Measurements from ENCODE around the gene GFI1.
"Not testable (repeated sequence)": the region's sequence is repeated elsewhere in the genome, so short reads cannot be mapped to it uniquely, and the experiment has no call there.

Gene GFI1

DNA sequence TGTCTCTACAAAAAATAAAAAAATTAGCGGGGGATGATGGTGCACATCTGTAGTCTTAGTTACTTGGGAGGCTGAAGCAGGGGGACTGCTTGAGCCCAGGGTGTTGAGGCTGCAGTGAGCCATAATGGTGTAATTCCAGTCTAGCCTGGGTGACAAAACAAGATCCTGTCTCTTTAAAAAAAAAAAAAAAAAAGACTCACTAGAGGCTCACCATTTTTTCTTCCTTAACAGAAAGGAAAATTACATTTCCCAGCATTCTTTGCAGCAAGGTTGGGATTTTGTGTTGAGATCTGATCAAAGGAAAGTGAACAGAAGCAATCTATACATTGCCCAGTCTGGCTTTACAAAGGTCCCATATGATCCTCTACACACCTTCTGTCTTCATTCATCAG, 21.5 kb downstream of the GFI1 start:
- no peak for DNase-seq (ENCODE audit: low read depth in 2 of 2)

DNA sequence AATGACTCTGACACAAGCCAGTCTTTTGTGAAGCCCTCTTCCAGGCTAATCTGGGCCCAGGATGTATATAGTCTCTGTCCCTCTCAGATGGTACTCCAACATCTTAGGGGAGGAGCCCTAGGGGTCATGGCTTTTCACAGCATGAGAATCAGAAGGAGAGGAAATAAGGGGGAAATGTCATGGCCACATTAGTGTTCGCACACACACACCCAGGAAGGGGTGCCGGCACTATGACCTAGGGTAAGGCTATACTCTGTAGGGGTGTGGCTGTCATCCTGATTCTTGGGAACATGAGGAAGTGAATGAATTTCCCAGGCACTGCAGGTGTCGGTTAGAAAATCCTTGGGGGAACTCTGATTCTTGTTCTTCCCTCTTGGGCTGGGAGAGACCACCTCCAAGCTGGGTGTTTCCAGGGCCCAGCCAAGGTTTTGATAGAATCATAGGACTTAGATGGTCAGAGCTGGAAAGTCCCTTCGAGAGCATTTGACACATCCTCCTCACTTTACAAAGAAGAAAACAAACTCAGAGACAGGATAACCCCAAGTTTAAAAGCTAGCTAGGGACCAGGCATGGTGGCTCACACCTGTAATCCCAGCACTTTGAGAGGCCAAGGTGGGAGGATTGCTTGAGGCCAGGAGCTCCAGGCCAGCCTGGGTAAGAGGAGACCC, 22.0 kb downstream of the GFI1 start:
- DNase-seq (ENCODE audit: low read depth in 2 of 2) = no peak

DNA sequence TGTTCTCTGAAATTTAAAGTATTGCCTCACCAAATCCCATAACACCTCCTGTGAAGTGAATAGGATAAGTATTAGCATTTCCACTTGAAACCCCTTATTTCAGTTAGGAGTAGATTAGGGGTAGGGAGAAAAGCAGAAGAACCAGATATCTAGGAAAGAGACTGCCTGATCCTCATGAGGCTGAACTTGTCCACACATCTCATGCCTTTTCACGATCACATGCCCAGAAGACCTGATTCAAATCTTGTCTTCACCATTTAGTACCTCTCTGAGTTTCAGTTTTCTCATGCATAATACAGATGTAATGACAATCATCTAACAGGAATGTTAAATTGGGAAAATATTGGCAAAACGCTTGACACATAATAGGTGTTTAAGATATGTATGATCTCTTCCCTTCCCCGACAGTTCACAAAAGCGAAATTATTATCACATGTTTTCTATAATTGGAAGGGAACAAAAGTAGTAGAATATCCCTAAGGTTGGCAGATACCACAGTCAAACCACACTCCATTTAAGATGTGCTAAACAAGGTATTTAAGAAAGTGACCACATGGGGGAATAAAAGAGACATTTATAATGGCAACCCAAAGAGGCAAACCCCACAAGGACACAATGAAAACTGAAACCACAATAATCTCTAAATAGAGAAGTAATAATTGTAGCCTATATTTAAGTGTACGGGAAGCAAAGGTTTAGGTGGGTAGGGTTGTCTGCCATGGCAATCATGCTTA, 25.2 kb downstream of the GFI1 start:
- no peak for DNase-seq (ENCODE audit: low read depth in 2 of 2)

DNA sequence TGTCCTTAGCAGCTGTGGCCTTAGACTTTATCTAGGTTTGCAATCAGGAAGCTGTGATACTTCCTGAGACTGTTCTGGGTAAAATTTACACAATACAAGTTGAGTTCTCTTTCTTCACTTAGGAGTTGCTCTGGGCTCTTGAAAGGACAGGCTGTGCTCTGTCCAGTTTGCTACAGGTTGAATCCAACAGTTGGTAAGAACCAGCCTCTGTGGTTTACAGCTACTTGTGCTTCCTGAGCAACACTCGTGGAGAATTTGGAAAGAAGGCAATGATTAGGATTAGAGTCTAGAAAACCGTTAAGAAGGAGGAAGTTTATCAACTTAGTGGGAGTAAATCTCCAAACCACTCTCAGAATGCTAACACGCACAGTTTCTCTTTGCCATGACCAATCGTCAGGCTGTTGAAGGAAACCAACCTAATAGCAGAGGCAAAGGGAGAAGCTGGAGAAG, 26.8 kb downstream of the GFI1 start:
- DNase-seq (ENCODE audit: low read depth in 2 of 2) = no peak

DNA sequence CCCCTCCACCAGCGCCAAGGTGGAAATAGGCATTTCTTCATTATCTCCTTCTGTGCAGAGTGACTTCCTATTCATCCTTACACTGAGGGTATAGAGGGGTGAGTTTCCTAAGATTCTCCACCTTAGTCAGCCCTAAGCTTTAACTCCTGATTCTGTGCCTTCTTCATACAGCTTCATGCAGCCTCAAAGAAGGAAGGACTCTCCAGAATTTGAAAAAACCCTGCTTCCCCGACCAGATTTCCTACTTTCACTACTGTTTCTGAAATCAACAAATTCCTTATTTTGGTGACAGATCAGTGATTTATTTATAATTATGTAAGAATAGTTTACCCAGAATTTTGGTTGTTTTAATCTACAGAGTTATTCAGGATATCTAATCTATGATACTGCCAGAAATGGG, 28.6 kb downstream of the GFI1 start:
- DNase-seq (ENCODE audit: low read depth in 2 of 2) = no peak

DNA sequence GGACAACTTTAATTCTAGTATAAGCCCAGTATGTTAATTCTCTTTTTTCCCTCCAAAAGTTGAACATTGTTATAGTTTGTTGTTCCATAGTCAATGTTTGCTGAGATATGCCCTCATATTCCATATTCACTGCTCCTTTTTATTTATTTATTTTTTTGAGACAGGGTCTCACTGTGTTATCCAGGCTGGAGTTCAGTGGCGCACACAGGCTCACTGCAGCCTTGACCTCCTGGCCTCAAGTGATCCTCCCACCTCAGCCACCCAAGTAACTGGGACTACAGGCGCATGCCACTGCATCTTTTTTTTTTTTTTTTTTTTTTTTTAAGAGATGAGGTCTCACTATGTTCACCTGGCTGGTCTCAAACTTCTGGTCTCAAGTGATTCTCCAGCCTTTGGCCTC, 38.7 kb downstream of the GFI1 start:
- no peak for DNase-seq (ENCODE audit: low read depth in 2 of 2)

DNA sequence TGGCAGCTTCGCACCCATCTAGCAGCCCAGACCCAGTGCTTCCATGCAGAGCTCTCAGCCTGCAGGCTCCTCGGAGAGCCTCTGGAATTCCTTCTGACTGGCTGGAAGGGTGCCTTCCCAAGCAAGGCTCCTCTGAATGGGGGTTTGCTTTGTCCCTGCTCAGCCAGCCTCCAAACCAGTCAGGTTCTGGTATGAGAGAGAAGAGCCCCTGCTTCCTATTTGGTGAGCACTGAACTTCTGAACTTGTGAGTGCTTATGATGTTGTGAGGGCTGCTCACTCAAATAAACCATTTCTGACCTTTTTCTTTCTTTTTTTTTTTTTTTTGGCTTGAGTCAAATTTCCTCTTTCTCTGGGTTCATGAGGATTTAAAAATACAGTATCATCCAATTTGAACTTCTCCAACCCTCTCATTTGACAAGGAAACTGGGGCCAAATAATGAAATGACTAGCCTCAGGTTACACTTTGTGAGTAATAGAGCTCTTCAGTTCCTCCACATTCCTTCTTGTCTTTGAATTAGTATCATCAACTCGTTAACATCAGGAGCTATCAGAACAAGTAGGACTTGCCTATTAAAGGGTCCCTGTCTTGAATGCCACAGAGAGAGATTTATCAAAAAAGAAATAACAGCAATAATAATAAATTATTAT, 39.6 kb downstream of the GFI1 start:
- DNase-seq (ENCODE audit: low read depth in 2 of 2) = no peak

DNA sequence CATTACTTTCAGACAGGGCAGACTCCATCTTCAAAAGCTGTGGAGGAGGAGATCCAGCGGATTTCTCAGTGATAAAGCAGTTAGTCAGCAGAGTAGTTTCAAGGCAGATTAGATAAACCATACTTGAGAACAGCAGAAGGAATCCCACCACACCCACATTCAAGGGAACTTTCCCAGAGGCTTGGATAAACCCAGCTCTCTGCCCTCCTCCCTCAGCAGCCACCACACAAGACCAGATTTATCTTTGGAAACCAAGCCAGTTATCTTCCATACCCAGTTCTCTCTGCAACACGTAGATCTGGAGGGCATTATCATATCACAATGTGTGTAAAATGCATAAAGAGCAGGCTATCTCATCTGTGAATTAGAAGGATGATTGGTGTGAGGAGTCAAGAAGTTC, 40.2 kb downstream of the GFI1 start:
- DNase-seq (ENCODE audit: low read depth in 2 of 2) = no peak

DNA sequence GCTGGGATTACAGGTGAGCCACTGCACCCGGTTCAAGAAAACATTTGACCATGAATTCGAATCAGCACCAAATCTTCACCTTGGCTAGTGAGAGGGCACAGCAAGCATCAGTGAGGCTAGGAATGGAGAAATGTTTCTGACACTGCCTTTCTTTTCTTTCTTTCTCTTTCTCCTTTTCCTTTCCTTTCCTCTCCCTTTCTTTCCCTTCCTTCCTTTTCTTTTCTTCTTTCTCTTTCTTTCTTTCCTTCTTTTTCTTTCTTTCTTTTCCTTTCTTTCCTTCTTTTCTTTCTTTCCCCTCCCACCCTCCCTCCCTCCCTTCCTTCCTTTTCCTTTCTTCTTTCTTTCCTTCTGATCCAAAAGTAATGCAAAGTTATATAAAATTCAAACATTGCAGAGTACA, 40.9 kb downstream of the GFI1 start:
- DNase-seq (ENCODE audit: low read depth in 2 of 2) = no peak

DNA sequence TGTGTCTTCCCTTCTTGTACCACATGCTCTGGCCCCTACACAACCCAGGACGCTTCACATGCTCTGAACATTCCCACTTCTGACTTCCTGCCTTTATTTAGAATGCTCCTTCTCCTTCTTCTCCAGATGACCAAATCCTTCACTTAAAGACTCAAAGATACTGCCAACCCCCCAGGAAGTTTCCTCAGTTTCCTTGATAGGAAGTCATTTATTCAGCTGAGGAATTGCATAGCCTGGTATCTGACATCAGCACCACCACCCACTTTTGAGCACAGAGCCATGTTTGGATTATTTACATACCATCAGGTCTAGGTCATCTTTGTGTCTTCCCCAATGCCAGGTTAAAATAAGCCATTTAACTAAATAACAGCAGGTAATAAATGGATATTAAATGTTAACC, 42.4 kb downstream of the GFI1 start:
- DNase-seq (ENCODE audit: low read depth in 2 of 2) = no peak

DNA sequence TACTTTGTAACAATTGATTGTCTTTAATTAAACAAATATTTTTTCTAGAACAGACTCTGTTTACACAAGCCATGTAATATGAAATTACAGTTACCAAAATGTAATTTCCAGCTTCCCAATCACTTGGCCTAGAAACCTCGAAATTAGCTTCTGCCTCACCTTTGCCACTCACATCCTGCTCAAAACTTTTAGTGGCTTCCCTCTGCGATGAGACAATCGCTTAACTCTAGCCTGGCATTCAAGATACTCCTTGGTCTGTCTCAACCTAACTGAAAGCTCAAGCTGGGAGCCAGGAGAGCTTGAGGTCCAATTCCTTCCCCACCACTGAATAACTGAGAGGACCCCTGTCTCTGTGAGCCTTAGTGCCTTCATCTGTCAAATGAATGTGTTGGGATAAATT, 42.8 kb downstream of the GFI1 start:
- DNase-seq (ENCODE audit: low read depth in 2 of 2) = no peak

DNA sequence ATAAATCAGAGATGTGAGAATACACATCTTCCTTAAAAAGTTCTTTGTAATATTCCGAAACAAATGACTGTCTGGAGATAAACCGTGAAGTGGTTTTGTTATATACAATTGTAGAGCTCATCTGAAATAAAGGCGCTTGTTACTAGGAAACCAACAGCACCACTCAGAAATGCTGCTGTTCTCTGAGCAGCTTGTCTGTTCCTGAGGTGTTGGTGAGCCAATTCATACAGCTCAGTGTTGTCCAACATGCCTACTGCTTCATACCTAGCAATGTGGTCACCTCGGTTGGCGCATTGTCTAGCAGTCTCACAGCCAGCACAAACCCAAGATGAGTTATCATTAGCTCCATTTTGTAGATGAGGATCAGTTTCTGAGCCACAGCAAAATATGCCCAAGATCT, 44.4 kb downstream of the GFI1 start:
- no peak for DNase-seq (ENCODE audit: low read depth in 2 of 2)

DNA sequence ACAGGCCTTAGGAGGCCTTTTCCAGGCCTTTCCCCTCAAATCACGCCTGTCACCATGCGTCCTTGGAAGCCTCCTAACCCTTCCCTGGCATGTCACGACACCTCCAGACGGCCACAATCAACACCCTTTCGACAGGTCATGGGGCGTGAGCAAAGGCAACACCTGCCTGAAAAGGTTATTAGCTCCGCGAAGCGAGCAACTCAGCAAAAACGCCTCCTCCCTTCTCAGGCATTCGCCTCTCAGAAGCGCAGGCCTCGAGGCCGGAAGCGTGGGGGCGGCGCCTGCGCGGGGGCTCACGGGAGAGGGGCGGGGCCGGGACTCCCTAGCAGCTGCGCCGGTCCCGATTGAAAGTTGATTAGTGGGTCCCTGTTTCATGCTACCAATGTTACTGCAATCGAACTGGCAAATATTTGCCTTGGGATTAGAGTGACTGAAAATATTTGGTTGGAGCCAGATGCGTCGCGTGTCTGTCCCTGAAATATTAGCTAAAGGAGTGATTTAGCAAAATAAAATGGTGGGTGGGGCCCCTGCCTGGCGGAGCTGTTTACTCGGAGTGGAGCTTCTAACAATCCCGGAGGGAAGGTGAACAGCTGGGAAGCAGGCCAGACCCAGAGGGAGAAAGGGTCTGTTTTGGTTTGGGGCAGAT, 44.9 kb downstream of the GFI1 start:
- no peak for DNase-seq (ENCODE audit: low read depth in 2 of 2)

DNA sequence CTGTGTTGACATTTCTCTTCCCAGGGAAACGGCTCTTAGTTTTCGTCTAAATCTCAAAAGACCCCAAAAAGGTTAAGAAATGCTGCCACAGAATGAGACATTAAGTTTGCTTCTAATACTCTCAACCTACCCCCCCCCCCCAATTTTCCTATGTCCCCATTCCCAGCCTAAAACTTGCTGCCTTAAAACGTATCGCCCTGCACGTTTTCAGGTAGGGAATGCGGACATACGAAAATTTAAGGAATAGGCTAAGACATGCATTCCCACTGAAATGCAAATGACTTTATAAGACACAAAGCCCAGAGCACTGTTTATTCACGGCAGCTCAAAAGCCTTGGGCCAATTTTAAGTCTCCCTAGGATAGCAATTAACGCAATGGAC, 45.4 kb downstream of the GFI1 start:
- no peak for DNase-seq (ENCODE audit: low read depth in 2 of 2)

DNA sequence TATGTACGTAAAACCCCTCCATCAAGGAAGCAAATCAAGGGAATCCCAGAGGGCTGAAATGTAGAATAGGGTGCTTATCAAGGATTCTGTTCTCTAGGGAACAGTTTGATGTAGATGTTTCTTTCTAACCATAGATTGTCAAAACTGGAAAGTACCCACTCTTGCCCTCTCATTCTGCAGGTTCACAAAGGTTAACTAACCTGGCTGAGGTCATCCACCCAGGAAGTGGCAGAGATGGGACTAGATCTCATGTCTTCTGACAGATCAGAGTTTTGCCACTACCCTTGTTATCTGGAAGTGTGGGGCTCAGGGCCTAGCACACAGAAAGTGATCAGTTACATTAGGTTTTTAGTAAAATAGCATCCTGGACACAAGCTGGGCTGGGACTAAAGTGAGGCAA, 47.4 kb downstream of the GFI1 start:
- DNase-seq (ENCODE audit: low read depth in 2 of 2) = no peak

DNA sequence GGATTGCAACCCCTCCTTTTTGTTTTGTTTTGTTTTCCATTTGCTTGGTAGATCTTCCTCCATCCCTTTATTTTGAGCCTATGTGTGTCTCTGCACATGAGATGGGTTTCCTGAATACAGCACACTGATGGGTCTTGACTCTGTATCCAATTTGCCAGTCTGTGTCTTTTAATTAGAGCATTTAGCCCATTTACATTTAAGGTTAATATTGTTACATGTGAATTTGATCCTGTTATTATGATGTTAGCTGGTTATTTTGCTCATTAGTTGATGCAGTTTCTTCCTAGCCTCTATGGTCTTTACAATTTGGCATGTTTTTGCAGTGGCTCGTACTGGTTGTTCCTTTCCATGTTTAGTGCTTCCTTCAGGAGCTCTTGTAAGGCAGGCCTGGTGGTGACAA, 52.2 kb downstream of the GFI1 start:
- DNase-seq (ENCODE audit: low read depth in 2 of 2) = not testable (repeated sequence)

DNA sequence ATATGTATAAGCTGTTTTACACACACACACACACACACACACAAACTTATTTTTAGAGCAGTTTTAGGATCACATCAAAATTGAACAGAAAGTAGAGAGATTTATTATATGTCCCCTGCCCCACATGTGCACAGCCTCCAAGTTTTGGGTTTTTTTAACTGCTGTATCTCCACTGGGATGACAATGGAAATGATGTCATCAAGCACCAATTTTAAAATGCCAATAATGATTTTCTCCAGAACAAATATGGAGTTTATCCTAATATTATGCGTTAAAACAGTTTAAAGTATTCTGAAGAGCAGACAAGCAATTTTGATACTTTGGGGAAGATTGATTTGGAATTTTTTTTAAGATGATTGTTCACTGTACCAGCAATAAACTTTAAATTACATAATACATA, 56.7 kb downstream of the GFI1 start:
- no peak for DNase-seq (ENCODE audit: low read depth in 2 of 2)

DNA sequence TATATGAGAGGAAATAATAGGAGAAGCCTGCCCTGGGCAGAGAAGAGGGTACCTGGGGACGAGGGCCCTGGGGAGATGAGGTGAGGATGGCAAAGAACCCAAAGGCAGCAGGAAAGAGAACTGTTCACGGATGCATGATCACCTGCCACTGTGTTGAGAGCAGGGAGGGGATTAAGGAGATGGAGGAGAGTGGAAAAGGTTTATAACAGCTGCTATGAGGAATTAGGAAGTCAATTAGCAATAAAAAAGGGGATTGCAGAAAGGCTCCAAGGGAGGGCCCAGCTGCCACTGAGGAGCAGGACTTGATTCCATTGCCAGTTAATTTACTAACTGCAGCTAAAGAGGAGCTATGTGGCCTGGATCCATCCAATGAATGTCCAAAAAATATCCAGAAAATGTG, 61.1 kb downstream of the GFI1 start:
- DNase-seq (ENCODE audit: low read depth in 2 of 2) = no peak
